ENCODE measurements around the gene APCDD1. TPM values are rescaled to one million over a fixed set of nuclear protein-coding genes. Genes with fewer than 3 reads are reported as not detected.

APCDD1 gene
- total RNA-seq, 1 donor from 2014 or later: 1.9 TPM

DNA sequence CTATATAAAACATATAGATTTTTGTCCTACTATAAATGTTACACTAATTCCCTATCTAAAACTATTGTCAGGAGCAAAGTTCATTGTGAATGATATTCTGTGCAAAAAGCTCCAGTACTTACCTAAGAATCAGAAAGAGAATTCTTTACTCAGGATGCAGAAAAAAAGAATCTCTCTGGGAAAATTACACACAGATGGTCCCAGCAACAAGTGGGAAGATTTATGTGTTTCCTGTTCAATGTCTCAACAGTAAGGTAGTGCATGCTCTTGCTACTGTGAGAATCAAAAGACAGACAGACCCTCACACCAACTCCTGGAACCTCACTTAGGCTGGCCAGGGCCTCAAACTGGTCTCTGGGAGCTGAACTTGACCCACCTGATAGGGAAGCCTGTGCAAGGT is 60.2 kb downstream of the APCDD1 start:
- Mint-ChIP-seq H3K36me3 (peaks cover 9% of the 10 kb centered on the region), H3K27me3 (ENCODE audit: insufficient read depth, low read depth) (no peaks in the 10 kb centered on the region), H3K9me3 (peaks cover 16% of the 10 kb centered on the region), H3K4me1 (peaks cover 24% of the 10 kb centered on the region), H3K4me3 (no peak overlapping the region), H3K27ac (no peak overlapping the region)
- Histone ChIP-seq H3K4me1 (no peaks in the 10 kb centered on the region), H3K36me3 (no peaks in the 10 kb centered on the region), H4K20me1 (ENCODE audit: low read depth) (no peaks in the 10 kb centered on the region), H3K27me3 (no peaks in the 10 kb centered on the region), H3K4me2 (no peak overlapping the region), H3K9ac (no peak overlapping the region), H3K79me2 (ENCODE audit: low read depth) (no peaks in the 10 kb centered on the region), H3K27ac (no peak overlapping the region), H3F3A (ENCODE audit: low read depth) (no peaks in the 10 kb centered on the region), H2AFZ (replicated peaks) (no peak overlapping the region), H3K9me3 (ENCODE audit: low read depth) (no peaks in the 10 kb centered on the region), H3K4me3 (no peak overlapping the region)
- TF ChIP-seq EZH2phosphoT487 (IDR thresholded peaks at IDR 0.05) (no peak), EZH2 (IDR thresholded peaks at IDR 0.05) (no peak)
- TF ChIP-seq, protein P1, sequence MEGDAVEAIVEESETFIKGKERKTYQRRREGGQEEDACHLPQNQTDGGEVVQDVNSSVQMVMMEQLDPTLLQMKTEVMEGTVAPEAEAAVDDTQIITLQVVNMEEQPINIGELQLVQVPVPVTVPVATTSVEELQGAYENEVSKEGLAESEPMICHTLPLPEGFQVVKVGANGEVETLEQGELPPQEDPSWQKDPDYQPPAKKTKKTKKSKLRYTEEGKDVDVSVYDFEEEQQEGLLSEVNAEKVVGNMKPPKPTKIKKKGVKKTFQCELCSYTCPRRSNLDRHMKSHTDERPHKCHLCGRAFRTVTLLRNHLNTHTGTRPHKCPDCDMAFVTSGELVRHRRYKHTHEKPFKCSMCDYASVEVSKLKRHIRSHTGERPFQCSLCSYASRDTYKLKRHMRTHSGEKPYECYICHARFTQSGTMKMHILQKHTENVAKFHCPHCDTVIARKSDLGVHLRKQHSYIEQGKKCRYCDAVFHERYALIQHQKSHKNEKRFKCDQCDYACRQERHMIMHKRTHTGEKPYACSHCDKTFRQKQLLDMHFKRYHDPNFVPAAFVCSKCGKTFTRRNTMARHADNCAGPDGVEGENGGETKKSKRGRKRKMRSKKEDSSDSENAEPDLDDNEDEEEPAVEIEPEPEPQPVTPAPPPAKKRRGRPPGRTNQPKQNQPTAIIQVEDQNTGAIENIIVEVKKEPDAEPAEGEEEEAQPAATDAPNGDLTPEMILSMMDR (IDR thresholded peaks at IDR 0.05): no peak
- no peak for DNase-seq (ENCODE audit: low spot score)

DNA sequence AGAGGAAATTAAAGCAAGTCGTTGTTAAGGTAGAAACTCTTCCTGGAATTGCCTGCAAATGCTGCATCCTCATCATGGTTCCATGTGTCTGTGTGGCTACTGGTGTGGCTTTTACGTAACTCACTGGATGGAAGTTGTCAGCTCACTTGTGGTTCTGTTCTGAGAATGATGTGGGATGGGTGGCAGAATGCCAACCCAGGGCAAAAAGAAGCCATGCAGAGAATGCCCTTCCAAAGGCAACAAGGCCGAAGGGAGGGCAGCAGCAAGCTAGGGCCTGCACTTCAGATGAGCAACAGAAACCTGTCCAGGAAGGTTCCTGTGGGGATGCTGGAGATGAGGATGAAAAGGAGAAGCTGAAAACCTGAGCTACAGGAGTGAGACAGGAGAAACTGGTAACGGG is 61.0 kb downstream of the APCDD1 start:
- no peak overlapping the region for H3K4me3 Mint-ChIP-seq
- no peak for TF ChIP-seq EZH2 (IDR thresholded peaks at IDR 0.05)
- TF ChIP-seq, protein P1 (IDR thresholded peaks at IDR 0.05): no peak
- TF ChIP-seq EZH2phosphoT487 (IDR thresholded peaks at IDR 0.05): no peak
- no peaks in the 10 kb centered on the region for H3F3A ChIP-seq (ENCODE audit: low read depth)
- H3K27me3 Mint-ChIP-seq (ENCODE audit: insufficient read depth, low read depth): no peaks in the 10 kb centered on the region
- H3K27me3 ChIP-seq: no peaks in the 10 kb centered on the region
- no peak overlapping the region for H3K9ac ChIP-seq
- peaks cover 9% of the 10 kb centered on the region for H3K36me3 Mint-ChIP-seq
- H2AFZ ChIP-seq (replicated peaks): no peak overlapping the region
- H3K27ac Mint-ChIP-seq: no peak overlapping the region
- no peaks in the 10 kb centered on the region for H3K36me3 ChIP-seq
- H3K4me1 ChIP-seq: no peaks in the 10 kb centered on the region
- H4K20me1 ChIP-seq (ENCODE audit: low read depth): no peaks in the 10 kb centered on the region
- H3K4me2 ChIP-seq: no peak overlapping the region
- H3K4me3 ChIP-seq: no peak overlapping the region
- DNase-seq (ENCODE audit: low spot score): no peak
- no peak overlapping the region for H3K27ac ChIP-seq
- H3K9me3 Mint-ChIP-seq: peaks cover 14% of the 10 kb centered on the region
- no peaks in the 10 kb centered on the region for H3K79me2 ChIP-seq (ENCODE audit: low read depth)
- H3K9me3 ChIP-seq (ENCODE audit: low read depth): no peaks in the 10 kb centered on the region
- peaks cover 30% of the 10 kb centered on the region for H3K4me1 Mint-ChIP-seq

DNA sequence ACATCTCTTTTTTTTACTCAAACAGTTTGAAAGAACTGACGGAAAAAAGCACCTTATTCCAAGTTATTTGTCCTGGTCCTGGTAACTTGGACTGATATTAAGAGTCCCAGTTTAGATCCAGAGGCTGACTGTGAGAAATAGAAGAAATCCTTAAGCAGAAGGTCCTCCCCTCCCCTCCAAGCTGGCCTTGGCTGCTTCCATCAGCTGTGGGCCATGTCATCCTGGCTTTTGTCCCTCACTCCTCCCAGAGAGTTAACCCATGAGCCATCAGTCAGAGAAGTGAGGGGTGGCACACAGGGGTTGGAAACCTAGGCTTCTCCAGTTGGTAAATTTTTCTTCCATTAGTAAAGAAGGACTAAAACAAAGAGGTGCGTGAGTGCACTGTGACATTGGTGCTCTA is 61.6 kb downstream of the APCDD1 start:
- H3K4me3 ChIP-seq: no peak overlapping the region
- no peaks in the 10 kb centered on the region for H4K20me1 ChIP-seq (ENCODE audit: low read depth)
- H3K27me3 Mint-ChIP-seq (ENCODE audit: insufficient read depth, low read depth): no peaks in the 10 kb centered on the region
- H3K4me2 ChIP-seq: no peak overlapping the region
- H2AFZ ChIP-seq (replicated peaks): no peak overlapping the region
- no peaks in the 10 kb centered on the region for H3K79me2 ChIP-seq (ENCODE audit: low read depth)
- no peak overlapping the region for H3K4me3 Mint-ChIP-seq
- no peaks in the 10 kb centered on the region for H3K4me1 ChIP-seq
- no peak overlapping the region for H3K27ac ChIP-seq
- H3K9me3 ChIP-seq (ENCODE audit: low read depth): no peaks in the 10 kb centered on the region
- H3F3A ChIP-seq (ENCODE audit: low read depth): no peaks in the 10 kb centered on the region
- H3K36me3 Mint-ChIP-seq: peaks cover 9% of the 10 kb centered on the region
- peaks cover 30% of the 10 kb centered on the region for H3K4me1 Mint-ChIP-seq
- no peaks in the 10 kb centered on the region for H3K27me3 ChIP-seq
- no peak for TF ChIP-seq EZH2 (IDR thresholded peaks at IDR 0.05)
- TF ChIP-seq, protein P1 (IDR thresholded peaks at IDR 0.05): no peak
- TF ChIP-seq EZH2phosphoT487 (IDR thresholded peaks at IDR 0.05): no peak
- H3K36me3 ChIP-seq: no peaks in the 10 kb centered on the region
- H3K27ac Mint-ChIP-seq: no peak overlapping the region
- DNase-seq (ENCODE audit: low spot score): no peak
- H3K9me3 Mint-ChIP-seq: peaks cover 14% of the 10 kb centered on the region
- no peak overlapping the region for H3K9ac ChIP-seq

Measured in neural progenitor cell (in vitro differentiated cells).